GM12865 (cell line): Measurements from ENCODE around the gene ZBTB39.
"Not testable (repeated sequence)": the region's sequence is repeated elsewhere in the genome, so short reads cannot be mapped to it uniquely, and the experiment has no call there.

Experiments
- DNase-seq: peaks from one replicate; pipeline ENCODE4 v3.0.0; 2010; ENCODE audit warnings: low read depth
- H3K4me3 ChIP-seq: 2 replicates; pipeline ENCODE4 v1.5.1; 2011; ENCODE audit warnings: mild to moderate bottlenecking, low read depth, low read length, control low read depth
- CTCF ChIP-seq: IDR thresholded peaks from 2 replicates; pipeline ENCODE4 v1.5.1; 2011; ENCODE audit warnings: low read length, control low read depth, low read depth, inconsistent platforms; ENCODE audit not compliant: insufficient read depth; ENCODE audit errors: missing control alignments

Gene ZBTB39

GRCh38 chr12:57018906-57019305 is 12.6 kb upstream of the ZBTB39 start:
- DNase-seq: no peak
- no peak overlapping the region for H3K4me3 ChIP-seq
- TF ChIP-seq CTCF: no peak

DNA sequence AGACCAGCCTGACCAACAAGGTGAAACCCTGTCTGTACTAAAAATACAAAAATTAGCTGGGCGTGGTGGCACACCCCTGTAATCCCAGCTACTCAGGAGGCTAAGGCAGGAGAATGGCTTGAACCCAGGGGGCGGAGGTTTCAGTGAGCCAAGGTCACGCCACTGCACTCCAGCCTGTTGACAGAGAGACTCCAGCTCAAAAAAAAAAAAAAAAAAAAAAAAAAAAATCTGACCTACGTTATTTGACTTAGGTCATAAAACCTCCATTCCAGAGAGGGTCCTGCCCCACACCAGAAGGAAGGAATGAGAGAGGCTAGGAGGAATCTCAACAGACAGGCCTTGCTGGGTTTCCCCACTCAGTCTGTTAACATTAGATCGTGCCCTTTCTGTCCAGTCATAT is 12.0 kb upstream of the ZBTB39 start:
- not testable (repeated sequence) for DNase-seq, H3K4me3 ChIP-seq

GRCh38 chr12:57016348-57016747 is 10.0 kb upstream of the ZBTB39 start, which contains the start of gene TAC3:
Gene TAC3, minus strand, starts transcription at chr12:57016529. Its CDS starts 732 bp downstream, at chr12:57015797.
- no peak for DNase-seq
- TF ChIP-seq CTCF: no peak

DNA sequence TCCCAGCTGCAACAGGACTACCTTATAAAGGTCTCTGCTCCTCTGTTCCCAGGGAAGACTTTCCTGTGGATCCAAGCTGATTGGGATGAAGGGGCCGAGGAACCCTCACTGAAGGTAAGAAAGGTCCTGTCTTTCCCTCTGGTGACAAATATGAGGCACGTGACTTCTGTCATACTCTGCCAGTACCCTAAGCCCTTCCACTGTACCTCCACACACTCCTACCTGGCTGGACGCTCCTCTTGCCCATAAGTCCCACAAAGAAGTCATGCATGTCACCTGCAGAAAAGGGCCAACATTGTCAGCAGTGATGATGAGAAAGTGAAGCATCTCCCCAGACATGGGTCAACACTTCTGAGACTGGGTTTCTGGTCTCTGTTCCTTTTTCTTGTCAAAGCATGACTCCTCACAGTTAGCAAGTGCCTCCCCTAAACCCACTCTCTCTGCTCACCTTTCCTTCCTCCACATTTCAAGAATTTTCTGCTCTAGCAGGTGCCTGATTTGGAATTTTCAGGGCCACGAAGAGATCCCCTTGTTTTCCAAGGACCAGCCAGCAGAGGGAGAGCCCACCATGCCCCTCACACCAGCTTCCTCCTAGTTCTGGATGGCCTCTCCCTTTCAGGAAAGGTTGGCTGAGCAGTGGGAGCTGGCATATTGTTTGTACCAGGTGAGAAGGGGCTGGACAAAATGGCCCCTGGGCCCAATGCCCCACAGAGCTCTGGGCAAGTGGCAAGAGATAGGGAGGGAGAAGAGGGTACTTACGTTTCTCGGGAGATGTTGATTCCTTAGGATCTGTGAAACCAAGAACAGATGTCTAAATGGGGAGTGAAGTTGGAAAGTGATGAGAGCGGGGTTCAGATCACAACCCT is 6.5 kb upstream of the ZBTB39 start:
- TF ChIP-seq CTCF: no peak
- no peak overlapping the region for H3K4me3 ChIP-seq
- DNase-seq: peak; percentile 74

More at GRCh38 chr12:57016348-57016747, 10.0 kb upstream of the ZBTB39 start, which contains the start of gene TAC3:
- no peak within 1 kb of the TSS for H3K4me3 ChIP-seq

DNA sequence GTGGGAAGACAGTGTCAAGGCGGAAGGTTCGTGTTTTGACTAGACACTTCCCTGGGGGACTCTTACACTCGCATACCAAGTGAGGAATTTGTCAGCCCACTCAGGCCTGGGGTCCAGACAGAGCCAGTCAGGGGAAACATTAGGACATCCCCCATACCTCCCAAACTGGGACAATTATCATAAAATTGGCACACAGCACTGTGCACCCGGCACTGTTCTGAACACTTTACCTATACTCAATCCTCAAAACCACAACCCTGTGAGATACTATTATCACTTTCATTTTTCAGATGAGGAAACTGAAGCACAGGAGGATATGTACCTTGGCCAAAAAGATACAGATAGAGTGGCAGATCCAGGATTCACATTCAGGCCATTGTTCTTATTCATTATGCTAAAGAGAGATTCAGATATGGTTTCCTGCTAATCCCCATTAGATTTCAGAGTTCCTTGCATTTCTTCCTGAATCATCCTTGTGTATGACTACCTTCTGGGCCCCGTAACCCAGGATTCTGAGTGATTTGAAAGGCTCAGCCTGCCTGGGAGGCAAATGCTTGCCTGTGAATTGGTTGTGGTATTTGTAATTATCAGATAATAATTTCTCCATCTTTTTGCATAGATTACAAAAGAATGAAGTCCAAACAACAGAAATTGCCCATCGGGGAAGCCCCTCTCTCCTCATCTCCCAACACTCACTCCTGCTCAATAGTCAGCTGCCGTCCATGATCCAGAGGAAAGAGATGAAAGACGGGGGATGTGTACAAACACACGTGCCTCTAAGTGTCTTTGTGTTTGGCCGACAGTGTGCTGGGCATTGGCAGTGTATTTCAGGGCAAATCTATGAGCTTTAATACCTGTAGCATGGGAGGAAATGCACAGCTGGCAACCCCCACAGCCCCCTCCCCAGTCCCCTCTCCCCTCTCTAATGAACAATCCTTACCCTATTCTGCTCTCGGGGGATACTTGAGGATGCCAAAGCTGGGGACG is 5.4 kb upstream of the ZBTB39 start:
- peak; percentile 45 for DNase-seq
- no peak for TF ChIP-seq CTCF

GRCh38 chr12:57010627-57011247 is 4.4 kb upstream of the ZBTB39 start:
- TF ChIP-seq CTCF: no peak
- no peak overlapping the region for H3K4me3 ChIP-seq
- no peak for DNase-seq

More for the DNA sequence above, 5.4 kb upstream of the ZBTB39 start:
- no peak overlapping the region for H3K4me3 ChIP-seq
